Neural progenitor cell (in vitro differentiated cells): ENCODE data around the gene CYBA.
A peak's percentile ranks its signal among the peaks of the same experiment; 100 is the strongest.

Experiments
- EZH2phosphoT487 ChIP-seq: fragments of 200-600 bp; sonication (generic); IDR thresholded peaks from 2 replicates; pipeline ENCODE4 v1.6.1; 2017; ENCODE audit warnings: antibody characterized with exemption
- TF ChIP-seq, protein P1 (sequence below): fragments of 200-600 bp; sonication (generic); IDR thresholded peaks from 2 replicates; pipeline ENCODE4 v1.5.1; 2017; ENCODE audit warnings: antibody characterized with exemption, mild to moderate bottlenecking

DNA sequence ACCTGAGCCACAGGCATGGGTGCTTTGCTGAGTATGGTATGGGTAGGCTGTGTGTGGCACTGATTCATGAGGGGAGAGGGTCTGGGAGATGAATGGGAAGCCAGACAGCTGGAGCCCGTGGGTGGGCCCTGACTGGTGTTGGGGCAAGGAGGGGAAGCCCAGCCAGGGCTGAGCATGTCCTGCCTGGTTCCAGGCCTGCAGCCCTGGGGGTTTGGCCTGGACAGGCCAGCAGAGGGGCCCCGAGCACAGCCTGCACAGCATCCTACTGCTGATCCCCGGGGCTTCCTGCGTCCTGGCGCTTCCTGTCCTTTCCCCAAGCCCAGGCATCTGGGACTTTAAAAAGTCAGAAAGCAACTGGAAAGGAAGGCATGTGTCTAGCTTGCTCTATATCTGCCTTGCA lies 16.6 kb upstream of the CYBA start:
- TF ChIP-seq, protein P1, sequence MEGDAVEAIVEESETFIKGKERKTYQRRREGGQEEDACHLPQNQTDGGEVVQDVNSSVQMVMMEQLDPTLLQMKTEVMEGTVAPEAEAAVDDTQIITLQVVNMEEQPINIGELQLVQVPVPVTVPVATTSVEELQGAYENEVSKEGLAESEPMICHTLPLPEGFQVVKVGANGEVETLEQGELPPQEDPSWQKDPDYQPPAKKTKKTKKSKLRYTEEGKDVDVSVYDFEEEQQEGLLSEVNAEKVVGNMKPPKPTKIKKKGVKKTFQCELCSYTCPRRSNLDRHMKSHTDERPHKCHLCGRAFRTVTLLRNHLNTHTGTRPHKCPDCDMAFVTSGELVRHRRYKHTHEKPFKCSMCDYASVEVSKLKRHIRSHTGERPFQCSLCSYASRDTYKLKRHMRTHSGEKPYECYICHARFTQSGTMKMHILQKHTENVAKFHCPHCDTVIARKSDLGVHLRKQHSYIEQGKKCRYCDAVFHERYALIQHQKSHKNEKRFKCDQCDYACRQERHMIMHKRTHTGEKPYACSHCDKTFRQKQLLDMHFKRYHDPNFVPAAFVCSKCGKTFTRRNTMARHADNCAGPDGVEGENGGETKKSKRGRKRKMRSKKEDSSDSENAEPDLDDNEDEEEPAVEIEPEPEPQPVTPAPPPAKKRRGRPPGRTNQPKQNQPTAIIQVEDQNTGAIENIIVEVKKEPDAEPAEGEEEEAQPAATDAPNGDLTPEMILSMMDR: peak; percentile 6
- no peak for TF ChIP-seq EZH2phosphoT487
